ENCODE results near the gene PRKG1.

The PRKG1 gene

GRCh38 chr10:51074238-51075028 lies at the start of gene PRKG1:
PRKG1 (plus strand) TSS chr10:51074487.
- intact Hi-C loops (cut with DNase I): no loop called here

GRCh38 chr10:51028420-51028819 lies 45.9 kb upstream of the PRKG1 start:
- DNase-seq: no peak
- intact Hi-C loops (cut with DNase I): no loop called here

More at GRCh38 chr10:51074238-51075028, at the start of gene PRKG1:
- DNase-seq: peak; percentile 19 to 81 (median 62)

- intact Hi-C loops (cut with DNase I): no loop called here
- DNase-seq: no peak
These were observed 45.1 kb upstream of the PRKG1 start for GRCh38 chr10:51029172-51029641.

- no peak for DNase-seq
- intact Hi-C loops (cut with DNase I): no loop called here
These were observed 43.8 kb upstream of the PRKG1 start for GRCh38 chr10:51030480-51030879.

GRCh38 chr10:51031950-51032349 lies 42.3 kb upstream of the PRKG1 start:
- no peak for DNase-seq
- intact Hi-C loops (cut with DNase I): no loop called here

GRCh38 chr10:51034769-51035168 lies 39.5 kb upstream of the PRKG1 start:
- no peak for DNase-seq
- intact Hi-C loops (cut with DNase I): no loop called here

- DNase-seq: no peak
- intact Hi-C loops (cut with DNase I): no loop called here
These were observed 38.9 kb upstream of the PRKG1 start for GRCh38 chr10:51035344-51035743.

- intact Hi-C loops (cut with DNase I): no loop called here
- no peak for DNase-seq
These were observed 28.4 kb upstream of the PRKG1 start for GRCh38 chr10:51045871-51046270.

- intact Hi-C loops (cut with DNase I): no loop called here
- DNase-seq: peak in 11 of 42 donors; percentile 13 to 44 (median 24)
These were observed 27.6 kb upstream of the PRKG1 start for GRCh38 chr10:51046654-51047053.

- intact Hi-C loops (cut with DNase I): no loop called here
- DNase-seq: no peak
These were observed 26.4 kb upstream of the PRKG1 start for GRCh38 chr10:51047857-51048256.

GRCh38 chr10:51048792-51049191 lies 25.5 kb upstream of the PRKG1 start:
- intact Hi-C loops (cut with DNase I): no loop called here
- DNase-seq: no peak

GRCh38 chr10:51052163-51052562 lies 22.1 kb upstream of the PRKG1 start:
- DNase-seq: no peak
- intact Hi-C loops (cut with DNase I): no loop called here

GRCh38 chr10:51057925-51058324 lies 16.4 kb upstream of the PRKG1 start:
- DNase-seq: no peak
- intact Hi-C loops (cut with DNase I): no loop called here

- intact Hi-C loops (cut with DNase I): no loop called here
- no peak for DNase-seq
These were observed 11.1 kb upstream of the PRKG1 start for GRCh38 chr10:51063166-51063565.

GRCh38 chr10:51063659-51064535 lies 10.4 kb upstream of the PRKG1 start:
- intact Hi-C loops (cut with DNase I): no loop called here

GRCh38 chr10:51066231-51066630 lies 8.1 kb upstream of the PRKG1 start:
- intact Hi-C loops (cut with DNase I): no loop called here
- no peak for DNase-seq

More at GRCh38 chr10:51063659-51064535, 10.4 kb upstream of the PRKG1 start:
- no peak for DNase-seq

GRCh38 chr10:51072210-51072609 lies 2.1 kb upstream of the PRKG1 start:
- intact Hi-C loops (cut with DNase I): no loop called here
- DNase-seq: no peak

GRCh38 chr10:51072921-51073434 lies 1.3 kb upstream of the PRKG1 start:
- intact Hi-C loops (cut with DNase I): no loop called here

GRCh38 chr10:51073453-51074237 lies 642 bp upstream of the PRKG1 start:
- intact Hi-C loops (cut with DNase I): no loop called here

More at GRCh38 chr10:51072921-51073434, 1.3 kb upstream of the PRKG1 start:
- no peak for DNase-seq

More at GRCh38 chr10:51073453-51074237, 642 bp upstream of the PRKG1 start:
- DNase-seq: peak in 38 of 42 donors; percentile 6 to 66 (median 36)

Measured in head of caudate nucleus (tissue), 42 donors.